Amniotic stem cell (primary cell): Measurements from ENCODE around the gene CBY3.
"Not testable (repeated sequence)": the region's sequence is repeated elsewhere in the genome, so short reads cannot be mapped to it uniquely, and the experiment has no call there.

Experiments
- DNase-seq: peaks from one replicate; lab custom pipeline; 2025; lab: John Stamatoyannopoulos, UW

CBY3 gene

GRCh38 chr5:179668391-179668790 is 12.4 kb downstream of the CBY3 start:
- no peak for DNase-seq

DNA sequence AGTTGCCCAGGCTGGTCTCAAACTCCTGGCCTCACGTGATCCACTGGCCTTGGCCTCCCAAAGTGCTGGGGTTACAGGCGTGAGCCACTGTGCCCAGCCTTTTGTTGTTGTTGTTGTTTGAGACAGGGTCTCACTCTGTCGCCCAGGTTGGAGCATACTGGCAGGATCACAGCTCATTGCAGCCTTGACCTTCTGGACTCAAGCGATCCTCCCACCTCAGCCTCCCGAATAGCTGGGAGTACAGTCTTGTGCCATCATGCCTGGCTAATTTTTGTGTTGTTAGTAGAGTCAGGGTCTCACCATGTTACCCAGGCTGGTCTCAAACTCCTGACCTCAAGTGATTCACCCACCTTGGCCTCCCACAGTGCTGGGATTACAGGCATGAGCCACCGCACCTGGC is 19.2 kb downstream of the CBY3 start:
- not testable (repeated sequence) for DNase-seq

- DNase-seq = not testable (repeated sequence)
Measured at GRCh38 chr5:179658179-179658856, 22.5 kb downstream of the CBY3 start.

DNA sequence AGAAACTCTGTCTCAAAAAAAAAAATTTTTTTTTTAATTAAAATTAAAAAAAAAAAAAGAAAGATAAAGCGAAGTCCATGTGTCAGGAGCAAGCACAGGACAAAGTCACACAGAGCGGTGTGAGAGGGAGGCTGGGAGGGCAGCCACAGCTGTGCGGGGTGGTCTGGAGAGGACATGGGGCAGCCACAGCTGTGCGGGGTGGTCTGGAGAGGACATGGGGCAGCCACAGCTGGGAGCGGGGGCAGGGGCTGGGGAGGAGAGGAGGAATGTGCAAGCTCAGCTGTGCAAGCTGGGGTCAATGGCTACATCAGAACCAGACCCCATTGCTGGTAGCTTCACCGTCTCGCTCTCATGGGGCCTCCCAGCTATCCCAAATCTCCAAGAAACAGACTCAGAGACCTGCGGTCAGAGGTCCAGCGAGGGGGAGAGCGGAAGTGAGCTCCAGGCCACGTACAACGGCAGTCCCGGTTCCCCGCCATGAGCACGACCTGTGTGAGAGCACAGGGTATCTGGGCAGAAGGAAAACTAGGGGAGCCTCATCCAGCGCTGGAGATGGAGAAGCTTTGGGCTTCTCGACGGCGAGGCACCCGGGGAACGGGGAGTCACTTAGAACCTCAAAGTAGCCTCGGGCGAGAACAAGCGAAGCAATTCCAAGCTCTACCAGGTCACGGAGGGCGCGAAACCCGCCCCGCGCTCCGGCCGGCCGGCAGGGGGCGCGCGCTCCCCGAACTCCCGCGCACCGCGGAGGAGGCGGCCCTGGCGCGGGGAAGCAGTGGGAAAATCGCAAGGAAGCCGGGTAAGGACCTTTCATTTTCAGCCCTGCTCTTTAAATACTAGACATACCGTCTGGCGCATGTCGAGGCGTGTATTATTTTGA is 23.3 kb downstream of the CBY3 start:
- not testable (repeated sequence) for DNase-seq

DNA sequence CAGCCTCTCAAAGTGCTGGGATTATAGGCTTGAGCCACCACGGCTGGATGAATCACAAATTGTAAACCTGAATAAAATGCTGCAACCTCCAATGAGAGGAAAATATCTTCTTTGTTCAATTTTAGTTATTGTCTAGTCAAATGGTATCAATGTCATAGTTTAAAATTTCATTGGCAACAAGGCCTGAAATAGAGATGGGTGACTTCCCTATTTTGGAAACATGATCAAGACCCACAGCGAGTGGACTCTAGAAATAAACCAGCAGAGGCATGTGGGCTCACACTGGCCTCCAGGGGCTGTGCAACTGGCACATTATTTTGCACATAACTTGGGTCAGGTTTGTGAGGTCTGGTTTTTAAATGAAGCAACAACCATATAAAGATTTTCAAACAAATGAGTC is 27.7 kb downstream of the CBY3 start:
- not testable (repeated sequence) for DNase-seq

DNA sequence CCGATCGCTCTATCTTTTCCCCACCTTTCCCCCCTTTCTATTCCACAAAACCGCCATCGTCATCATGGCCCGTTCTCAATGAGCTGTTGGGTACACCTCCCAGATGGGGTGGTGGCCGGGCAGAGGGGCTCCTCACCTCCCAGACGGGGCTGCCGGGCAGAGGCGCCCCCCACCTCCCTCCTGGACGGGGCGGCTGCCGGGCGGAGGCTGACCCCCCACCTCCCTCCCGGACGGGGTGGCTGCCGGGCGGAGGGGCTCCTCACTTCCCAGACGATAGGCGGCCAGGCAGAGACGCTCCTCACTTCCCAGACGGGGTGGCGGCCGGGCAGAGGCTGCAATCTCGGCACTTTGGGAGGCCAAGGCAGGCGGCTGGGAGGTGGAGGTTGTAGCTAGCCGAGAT is 30.6 kb downstream of the CBY3 start:
- not testable (repeated sequence) for DNase-seq

GRCh38 chr5:179649166-179649703 is 31.6 kb downstream of the CBY3 start:
- not testable (repeated sequence) for DNase-seq

GRCh38 chr5:179648410-179648809 is 32.4 kb downstream of the CBY3 start:
- no peak for DNase-seq

- DNase-seq = not testable (repeated sequence)
Measured at GRCh38 chr5:179644766-179645165, 36.1 kb downstream of the CBY3 start.

DNA sequence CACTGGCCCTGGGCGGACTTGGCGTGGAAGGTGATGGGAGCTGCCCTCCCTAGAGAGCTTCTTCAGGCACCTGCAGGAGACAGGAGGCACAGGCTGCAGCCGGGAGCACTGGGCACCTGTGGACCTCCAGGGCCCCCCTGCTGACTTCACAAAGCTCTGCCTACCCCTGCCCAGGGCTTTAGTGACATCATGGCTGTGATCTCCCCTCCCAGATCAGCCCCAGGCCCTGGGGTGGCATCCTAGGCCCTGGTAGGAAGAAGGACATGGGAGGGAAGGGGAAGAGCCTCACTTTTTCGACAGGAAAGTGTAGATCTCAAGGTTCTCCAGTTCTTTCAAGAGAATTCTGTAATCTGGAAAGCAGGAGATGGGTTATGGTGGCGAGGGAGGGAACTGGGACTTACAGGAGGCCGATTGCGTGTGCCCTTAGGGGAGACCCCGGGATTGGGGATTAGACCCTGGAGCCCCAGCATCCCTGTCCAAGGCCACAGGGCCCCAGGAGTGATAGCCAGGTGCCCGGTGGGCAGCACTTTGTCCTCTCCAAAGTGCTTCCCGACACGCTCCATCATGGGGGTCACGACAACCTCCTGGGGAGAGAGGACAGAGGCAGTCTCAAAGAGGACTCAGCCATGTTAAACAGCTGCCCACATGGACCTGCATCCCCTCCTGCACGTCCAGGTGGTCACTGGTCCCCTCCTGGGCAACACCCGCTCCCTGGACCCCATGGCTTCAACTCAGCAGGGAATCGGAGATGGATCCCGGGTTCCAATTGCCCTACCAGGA is 37.5 kb downstream of the CBY3 start:
- DNase-seq = not testable (repeated sequence)

DNA sequence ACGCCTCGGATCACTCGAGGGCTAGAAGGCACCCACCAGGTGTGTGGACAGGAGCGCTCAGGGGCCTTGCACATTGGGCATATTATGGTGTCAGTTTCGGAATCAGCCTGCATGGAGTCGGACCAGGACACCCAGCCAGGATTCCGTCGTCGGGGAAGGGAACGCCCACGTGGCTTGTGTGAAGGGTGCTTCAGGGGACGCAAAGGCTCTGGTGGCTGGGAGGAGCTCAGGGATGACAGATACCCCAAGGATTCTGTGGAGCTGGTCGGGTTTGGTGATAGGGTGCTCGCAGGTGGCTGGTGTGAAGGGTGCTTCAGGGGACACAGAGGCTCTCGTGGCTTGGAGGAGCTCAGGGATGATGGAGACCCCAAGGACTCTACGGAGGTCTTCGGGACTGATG is 38.2 kb downstream of the CBY3 start:
- DNase-seq = not testable (repeated sequence)

DNA sequence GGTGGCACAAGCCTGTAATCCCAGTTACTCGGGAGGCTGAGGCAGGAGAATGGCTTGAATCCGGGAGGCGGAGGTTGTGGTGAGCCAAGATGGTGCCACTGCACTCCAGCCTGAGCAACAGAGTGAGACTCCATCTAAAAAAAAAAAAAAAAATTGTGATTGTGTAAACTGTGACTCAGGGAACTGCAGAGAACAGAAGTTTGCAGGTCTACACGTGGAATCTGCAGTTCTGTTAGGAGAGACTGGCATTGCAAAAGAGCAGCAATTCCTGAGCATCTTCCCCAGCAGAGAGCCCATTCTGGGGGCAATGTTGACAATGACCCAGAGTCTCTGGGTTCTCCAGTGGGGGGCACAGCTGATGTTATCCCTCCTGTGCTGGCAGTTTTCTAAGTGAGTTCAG is 39.1 kb downstream of the CBY3 start:
- not testable (repeated sequence) for DNase-seq

DNA sequence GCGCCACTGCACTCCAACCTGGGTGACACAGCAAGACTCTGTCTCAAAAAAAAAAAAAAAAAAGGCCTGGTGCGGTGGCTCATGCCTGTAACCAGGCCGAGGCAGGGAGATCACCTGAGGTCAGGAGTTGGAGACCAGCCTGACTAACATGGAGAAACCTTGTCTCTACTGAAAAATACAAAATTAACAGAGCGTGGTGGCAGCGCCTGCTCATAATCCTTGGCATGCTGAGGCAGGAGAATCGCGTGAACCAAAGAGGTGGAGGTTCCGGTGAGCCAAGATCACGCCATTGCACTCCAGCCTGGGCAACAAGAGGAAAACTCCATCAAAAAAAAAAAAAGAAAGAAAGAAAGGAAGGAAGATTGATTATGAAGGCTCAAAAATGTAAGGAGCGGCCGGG is 41.5 kb downstream of the CBY3 start:
- not testable (repeated sequence) for DNase-seq

DNA sequence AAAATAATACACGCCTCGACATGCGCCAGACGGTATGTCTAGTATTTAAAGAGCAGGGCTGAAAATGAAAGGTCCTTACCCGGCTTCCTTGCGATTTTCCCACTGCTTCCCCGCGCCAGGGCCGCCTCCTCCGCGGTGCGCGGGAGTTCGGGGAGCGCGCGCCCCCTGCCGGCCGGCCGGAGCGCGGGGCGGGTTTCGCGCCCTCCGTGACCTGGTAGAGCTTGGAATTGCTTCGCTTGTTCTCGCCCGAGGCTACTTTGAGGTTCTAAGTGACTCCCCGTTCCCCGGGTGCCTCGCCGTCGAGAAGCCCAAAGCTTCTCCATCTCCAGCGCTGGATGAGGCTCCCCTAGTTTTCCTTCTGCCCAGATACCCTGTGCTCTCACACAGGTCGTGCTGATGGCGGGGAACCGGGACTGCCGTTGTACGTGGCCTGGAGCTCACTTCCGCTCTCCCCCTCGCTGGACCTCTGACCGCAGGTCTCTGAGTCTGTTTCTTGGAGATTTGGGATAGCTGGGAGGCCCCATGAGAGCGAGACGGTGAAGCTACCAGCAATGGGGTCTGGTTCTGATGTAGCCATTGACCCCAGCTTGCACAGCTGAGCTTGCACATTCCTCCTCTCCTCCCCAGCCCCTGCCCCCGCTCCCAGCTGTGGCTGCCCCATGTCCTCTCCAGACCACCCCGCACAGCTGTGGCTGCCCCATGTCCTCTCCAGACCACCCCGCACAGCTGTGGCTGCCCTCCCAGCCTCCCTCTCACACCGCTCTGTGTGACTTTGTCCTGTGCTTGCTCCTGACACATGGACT is 46.3 kb downstream of the CBY3 start:
- not testable (repeated sequence) for DNase-seq

DNA sequence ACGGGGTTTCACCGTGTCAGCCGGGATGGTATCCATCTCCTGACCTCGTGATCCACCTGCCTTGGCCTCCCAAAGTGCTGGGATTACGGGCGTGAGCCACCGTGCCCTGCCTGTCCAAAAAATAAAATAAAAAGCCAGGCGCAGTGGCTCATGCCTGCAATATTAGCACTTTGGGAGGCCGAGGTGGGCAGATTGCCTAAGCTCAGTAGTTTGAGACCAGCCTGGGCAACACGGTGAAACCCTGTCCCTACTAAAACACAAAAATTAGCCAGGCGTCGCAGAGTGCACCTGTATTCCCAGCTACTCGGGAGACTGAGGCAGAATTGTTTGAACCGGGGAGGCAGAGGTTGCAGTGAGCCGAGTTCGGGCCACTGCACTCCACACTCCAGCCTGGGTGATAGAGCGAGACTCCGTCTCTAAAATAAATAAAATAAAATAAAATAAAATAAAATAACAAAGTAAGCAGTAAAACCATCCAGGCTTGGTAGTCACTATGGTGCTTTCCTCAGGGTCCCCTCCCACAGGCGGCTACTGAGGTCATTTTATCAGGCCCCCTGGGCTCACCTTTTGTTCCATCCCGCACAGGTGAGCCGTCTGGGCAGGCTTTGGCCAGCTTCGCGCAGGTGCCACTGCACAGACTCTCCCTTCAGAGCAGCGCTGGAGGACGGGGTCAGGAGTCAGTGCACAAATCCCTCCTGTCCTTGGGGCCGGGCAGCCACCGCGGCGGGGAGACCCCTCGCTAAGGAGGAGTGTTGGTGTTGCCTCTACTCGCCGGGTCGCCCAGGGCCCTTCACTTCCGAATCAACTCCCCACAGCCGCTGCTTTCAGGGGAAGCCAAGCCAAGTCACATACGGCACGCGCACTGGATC is 47.1 kb downstream of the CBY3 start:
- DNase-seq = not testable (repeated sequence)
